ENCODE results near the gene CSF1R. TPM values are rescaled to one million over a fixed set of nuclear protein-coding genes. Genes with fewer than 3 reads are reported as not detected.

CSF1R gene
- total RNA-seq, 2 donors from 2014 or later, result 30.8 to 55.1 TPM

- intact Hi-C loops (cut with DNase I), result no loop called here
- no peak for DNase-seq (ENCODE audit: low spot score)
Observed at GRCh38 chr5:150013931-150014330, 72.4 kb downstream of the CSF1R start.

- intact Hi-C loops (cut with DNase I), result no loop called here
- DNase-seq (ENCODE audit: low spot score), result no peak
Observed at GRCh38 chr5:150009671-150010387, 76.5 kb downstream of the CSF1R start.

GRCh38 chr5:150007050-150007449, 79.3 kb downstream of the CSF1R start:
- intact Hi-C loops (cut with DNase I), result no loop called here
- DNase-seq (ENCODE audit: low spot score), result no peak

- DNase-seq (ENCODE audit: low spot score), result no peak
- intact Hi-C loops (cut with DNase I), result no loop called here
Observed at GRCh38 chr5:150006318-150006717, 80.0 kb downstream of the CSF1R start.

Other genes with a start within 250 kb of the CSF1R start
- not detected for gene PDE6A, start 141.8 kb downstream of the CSF1R start, total RNA-seq
- gene SLC26A2, start 125.8 kb downstream of the CSF1R start, total RNA-seq, result 10 to 100 TPM; 11.3 to 13.2 TPM
- gene TIGD6, start 85.9 kb downstream of the CSF1R start, total RNA-seq, result 1 to 10 TPM; 3.8 to 4.7 TPM
- 10 to 100 TPM; 23.7 to 24.2 TPM for gene HMGXB3, start 85.8 kb downstream of the CSF1R start, total RNA-seq
- 100 to 1,000 TPM; 251 to 394 TPM for gene PDGFRB, start 69.3 kb upstream of the CSF1R start, total RNA-seq
- gene CDX1, start 80.2 kb upstream of the CSF1R start, total RNA-seq, result under 1 TPM in 1 of 2 donors, not detected in 1; 0.28 TPM
- under 1 TPM; 0.14 to 0.19 TPM for gene SLC6A7, start 103.5 kb upstream of the CSF1R start, total RNA-seq
- gene CAMK2A, start 203.2 kb upstream of the CSF1R start, total RNA-seq, result under 1 TPM; 0.23 to 0.29 TPM
- gene ARSI, start 216.4 kb upstream of the CSF1R start, total RNA-seq, result 1 to 10 TPM; 1.3 to 1.9 TPM